Activated T-helper 1 cell treated with anti-CD3 and anti-CD28 coated beads, Interleukin-2, amount 50 U/mL, for 16 hours (primary cell): Measurements from ENCODE around the gene WDR81.
"Not testable (repeated sequence)": the region's sequence is repeated elsewhere in the genome, so short reads cannot be mapped to it uniquely, and the experiment has no call there.

Experiments
- DNase-seq, 2 donors: peaks; one replicate each; pipeline ENCODE4 v3.0.0-alpha.2; 2020; ENCODE audit warnings: low read depth in 1 of 2, low spot score in 1 of 2

Gene WDR81

GRCh38 chr17:1730326-1731193 is 6.1 kb downstream of the WDR81 start:
- no peak for DNase-seq

GRCh38 chr17:1731194-1731506 is 6.6 kb downstream of the WDR81 start:
- no peak for DNase-seq

GRCh38 chr17:1732241-1732832 is 7.8 kb downstream of the WDR81 start:
- DNase-seq: no peak

- DNase-seq: no peak
Measured at GRCh38 chr17:1732833-1733321, 8.4 kb downstream of the WDR81 start.

GRCh38 chr17:1733759-1734158 is 9.3 kb downstream of the WDR81 start:
- DNase-seq: no peak

GRCh38 chr17:1735418-1735817 is 10.9 kb downstream of the WDR81 start:
- no peak for DNase-seq

- no peak for DNase-seq
Measured at GRCh38 chr17:1735834-1736347, 11.4 kb downstream of the WDR81 start.

GRCh38 chr17:1736348-1737281 is 12.1 kb downstream of the WDR81 start:
- no peak for DNase-seq

- no peak for DNase-seq
Measured at GRCh38 chr17:1737531-1738291, 13.2 kb downstream of the WDR81 start.

GRCh38 chr17:1741899-1742298 is 17.4 kb downstream of the WDR81 start:
- DNase-seq: not testable (repeated sequence)

GRCh38 chr17:1742371-1743087 is 18.0 kb downstream of the WDR81 start, which contains the start of gene SERPINF2:
Gene SERPINF2 (plus strand): TSS chr17:1742871. CDS start chr17:1744996, 2,125 bp downstream.
- DNase-seq: no peak

- DNase-seq: no peak
Measured at GRCh38 chr17:1743088-1743439, 18.6 kb downstream of the WDR81 start.

- no peak for DNase-seq
Measured at GRCh38 chr17:1744551-1745512, 20.3 kb downstream of the WDR81 start.

GRCh38 chr17:1745513-1746020 is 21.1 kb downstream of the WDR81 start:
- no peak for DNase-seq

- no peak for DNase-seq
Measured at GRCh38 chr17:1746975-1747543, 22.6 kb downstream of the WDR81 start.

GRCh38 chr17:1750628-1751027 is 26.1 kb downstream of the WDR81 start:
- DNase-seq: no peak

- DNase-seq: no peak
Measured at GRCh38 chr17:1752425-1753262, 28.1 kb downstream of the WDR81 start.
